Activated B cell treated with CpG ODN at 0.5 μM for 24 hours (primary cell): ENCODE results near the gene COPS8. TPM values are rescaled to one million over a fixed set of nuclear protein-coding genes. Genes with fewer than 3 reads are reported as not detected.

Experiments used
- ATAC-seq: fragments of 200-7000 bp; cut with Tn5 transposase; one replicate; pipeline ENCODE4 v1.10.0; 2021; ENCODE audit warnings: low read depth, mild to moderate bottlenecking, moderate library complexity
- CTCF ChIA-PET: fragments of 350-600 bp; sonication (Branson Sonifier 250); formaldehyde crosslinking; loops from one replicate; lab custom pipeline; 2021; ENCODE audit warnings: antibody characterized with exemption; lab: Charles Lee
- POLR2A ChIA-PET: fragments of 350-600 bp; sonication (Branson Sonifier 250); formaldehyde crosslinking; loops from one replicate; lab custom pipeline; 2021; ENCODE audit warnings: antibody characterized with exemption; lab: Charles Lee
- DNase-seq: peaks from one replicate; pipeline ENCODE4 v3.0.0; 2022
- H3K27ac Mint-ChIP-seq: one replicate; pipeline ENCODE4 v1.8.0; 2020; ENCODE audit warnings: mixed read lengths
- H3K27me3 Mint-ChIP-seq: one replicate; pipeline ENCODE4 v1.8.0; 2021; ENCODE audit warnings: mixed read lengths
- H3K36me3 Mint-ChIP-seq: one replicate; pipeline ENCODE4 v1.8.0; 2021; ENCODE audit warnings: low read depth, mixed read lengths
- H3K4me1 Mint-ChIP-seq: one replicate; pipeline ENCODE4 v1.8.0; 2021; ENCODE audit warnings: mixed read lengths
- H3K4me3 Mint-ChIP-seq: one replicate; pipeline ENCODE4 v1.8.0; 2020; ENCODE audit warnings: mild to moderate bottlenecking, mixed read lengths
- H3K9me3 Mint-ChIP-seq: one replicate; pipeline ENCODE4 v1.8.0; 2020; ENCODE audit warnings: mixed read lengths
- CTCF ChIP-seq: fragments of 200-600 bp; IDR thresholded peaks from one replicate; pipeline ENCODE4 v1.8.0; 2022; ENCODE audit warnings: antibody characterized with exemption, mild to moderate bottlenecking
- intact Hi-C: fragments of 100-400 bp; cut with micrococcal nuclease; formaldehyde crosslinking; loops from one replicate; pipeline ENCODE4 v1.15.1; 2024
- total RNA-seq: library from RNA; stranded (reverse); gene quantifications from 2 replicates; pipeline ENCODE4 v1.2.3, GENCODE V29; 2022

Gene COPS8
- total RNA-seq, 1 donor from 2014 or later: 31.8 TPM

GRCh38 chr2:237115870-237116269 is 30.2 kb downstream of the COPS8 start:
- ATAC-seq: no peak
- intact Hi-C loops: no loop called here

GRCh38 chr2:237116431-237116830 is 30.7 kb downstream of the COPS8 start:
- CTCF ChIA-PET: interaction anchor here (1.4 kb wide), 1 partner anchor 30 kb away, joined by 3 read pairs; the partner anchor contains the start of gene COPS8
- intact Hi-C loops: no loop called here
- no peak overlapping the region for H3K27ac Mint-ChIP-seq
- H3K4me1 Mint-ChIP-seq: peaks cover 9% of the 10 kb centered on the region
- H3K4me3 Mint-ChIP-seq: no peak overlapping the region
- DNase-seq: no peak
- POLR2A ChIA-PET: no interaction called here
- TF ChIP-seq CTCF: no peak
- no peak for ATAC-seq
- no peaks in the 10 kb centered on the region for H3K36me3 Mint-ChIP-seq
- no peaks in the 10 kb centered on the region for H3K9me3 Mint-ChIP-seq
- no peaks in the 10 kb centered on the region for H3K27me3 Mint-ChIP-seq

More at GRCh38 chr2:237115870-237116269, 30.2 kb downstream of the COPS8 start:
- Mint-ChIP-seq H3K27me3 (no peaks in the 10 kb centered on the region), H3K27ac (no peak overlapping the region), H3K9me3 (no peaks in the 10 kb centered on the region), H3K36me3 (no peaks in the 10 kb centered on the region), H3K4me1 (peaks cover 9% of the 10 kb centered on the region), H3K4me3 (no peak overlapping the region)
- no peak for DNase-seq
- no peak for TF ChIP-seq CTCF
- ChIA-PET CTCF (interaction anchor here (1.4 kb wide), 1 partner anchor 30 kb away, joined by 3 read pairs; the partner anchor contains the start of gene COPS8), POLR2A (no interaction called here)

- no peak overlapping the region for H3K27ac Mint-ChIP-seq
- H3K4me3 Mint-ChIP-seq: no peak overlapping the region
- no peaks in the 10 kb centered on the region for H3K27me3 Mint-ChIP-seq
- TF ChIP-seq CTCF: no peak
- intact Hi-C loops: no loop called here
- H3K9me3 Mint-ChIP-seq: no peaks in the 10 kb centered on the region
- no peak for ATAC-seq
- H3K4me1 Mint-ChIP-seq: peaks cover 9% of the 10 kb centered on the region
- no peaks in the 10 kb centered on the region for H3K36me3 Mint-ChIP-seq
- POLR2A ChIA-PET: no interaction called here
- DNase-seq: no peak
- CTCF ChIA-PET: no interaction called here
These were observed 32.3 kb downstream of the COPS8 start for GRCh38 chr2:237118025-237118424.

- CTCF ChIA-PET: no interaction called here
These were observed 33.0 kb downstream of the COPS8 start for GRCh38 chr2:237118561-237119155.

GRCh38 chr2:237120916-237121315 is 35.2 kb downstream of the COPS8 start:
- Mint-ChIP-seq H3K9me3 (no peaks in the 10 kb centered on the region), H3K4me3 (no peak overlapping the region), H3K36me3 (no peaks in the 10 kb centered on the region), H3K27ac (no peak overlapping the region), H3K27me3 (no peaks in the 10 kb centered on the region), H3K4me1 (peaks cover 9% of the 10 kb centered on the region)
- no peak for TF ChIP-seq CTCF
- no peak for DNase-seq
- ATAC-seq: no peak
- POLR2A ChIA-PET: no interaction called here
- CTCF ChIA-PET: interaction anchor here (1.4 kb wide), 1 partner anchor 451 kb away, joined by 3 read pairs; no protein-coding TSS in a partner anchor
- intact Hi-C loops: no loop called here

More at GRCh38 chr2:237118561-237119155, 33.0 kb downstream of the COPS8 start:
- Mint-ChIP-seq H3K9me3 (no peaks in the 10 kb centered on the region), H3K36me3 (no peaks in the 10 kb centered on the region), H3K4me3 (no peak overlapping the region), H3K4me1 (peaks cover 9% of the 10 kb centered on the region), H3K27me3 (no peaks in the 10 kb centered on the region), H3K27ac (no peak overlapping the region)
- POLR2A ChIA-PET: no interaction called here
- intact Hi-C loops: no loop called here
- DNase-seq: no peak
- ATAC-seq: no peak
- TF ChIP-seq CTCF: no peak
